ENCODE data around the gene METAP1D. TPM values are rescaled to one million over a fixed set of nuclear protein-coding genes. Genes with fewer than 3 reads are reported as not detected.

METAP1D gene
- total and polyA plus RNA-seq, 7 donors: 6.3 to 12.4 (median 10.0) TPM

DNA sequence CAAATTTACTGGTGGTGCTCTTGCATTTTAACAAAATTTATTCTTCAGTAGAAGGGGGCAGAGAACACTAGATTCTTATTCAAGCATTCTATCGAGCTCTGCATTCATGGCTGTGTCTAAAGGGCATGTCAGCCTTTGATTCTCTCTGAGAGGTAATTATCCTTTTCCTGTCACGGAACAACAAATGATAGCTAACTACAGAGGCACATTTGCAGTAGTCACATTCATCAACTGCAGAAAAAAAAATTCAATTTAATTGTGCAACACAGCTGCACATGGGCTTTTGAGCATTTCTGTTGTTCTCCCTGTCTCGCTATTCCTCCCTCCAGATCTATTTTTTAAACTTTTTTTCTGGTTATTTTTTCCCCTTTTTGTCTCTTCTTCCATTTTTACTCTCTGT, 72.5 kb downstream of the METAP1D start:
- Histone ChIP-seq H3K4me3 (no peak overlapping the region), H3K9me3 (no peaks in the 10 kb centered on the region), H3K27ac (no peak overlapping the region), H3K4me1 (no peaks in the 10 kb centered on the region), H3K27me3 (ENCODE audit: insufficient read depth in 3 of 3, low read length in 2 of 3) (no peaks in the 10 kb centered on the region), H3K36me3 (ENCODE audit: insufficient read depth in 1 of 2, low read depth in 1 of 2) (no peaks in the 10 kb centered on the region)
- intact Hi-C loops (cut with DNase I): no loop called here
- ATAC-seq (no peak), DNase-seq (no peak)
- TF ChIP-seq, protein P1, sequence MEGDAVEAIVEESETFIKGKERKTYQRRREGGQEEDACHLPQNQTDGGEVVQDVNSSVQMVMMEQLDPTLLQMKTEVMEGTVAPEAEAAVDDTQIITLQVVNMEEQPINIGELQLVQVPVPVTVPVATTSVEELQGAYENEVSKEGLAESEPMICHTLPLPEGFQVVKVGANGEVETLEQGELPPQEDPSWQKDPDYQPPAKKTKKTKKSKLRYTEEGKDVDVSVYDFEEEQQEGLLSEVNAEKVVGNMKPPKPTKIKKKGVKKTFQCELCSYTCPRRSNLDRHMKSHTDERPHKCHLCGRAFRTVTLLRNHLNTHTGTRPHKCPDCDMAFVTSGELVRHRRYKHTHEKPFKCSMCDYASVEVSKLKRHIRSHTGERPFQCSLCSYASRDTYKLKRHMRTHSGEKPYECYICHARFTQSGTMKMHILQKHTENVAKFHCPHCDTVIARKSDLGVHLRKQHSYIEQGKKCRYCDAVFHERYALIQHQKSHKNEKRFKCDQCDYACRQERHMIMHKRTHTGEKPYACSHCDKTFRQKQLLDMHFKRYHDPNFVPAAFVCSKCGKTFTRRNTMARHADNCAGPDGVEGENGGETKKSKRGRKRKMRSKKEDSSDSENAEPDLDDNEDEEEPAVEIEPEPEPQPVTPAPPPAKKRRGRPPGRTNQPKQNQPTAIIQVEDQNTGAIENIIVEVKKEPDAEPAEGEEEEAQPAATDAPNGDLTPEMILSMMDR (IDR thresholded peaks at IDR 0.05): no peak
- 90 to 94% (median 91%) methylated on average over 3 of the region's 3 CpGs for WGBS, 3 donors

DNA sequence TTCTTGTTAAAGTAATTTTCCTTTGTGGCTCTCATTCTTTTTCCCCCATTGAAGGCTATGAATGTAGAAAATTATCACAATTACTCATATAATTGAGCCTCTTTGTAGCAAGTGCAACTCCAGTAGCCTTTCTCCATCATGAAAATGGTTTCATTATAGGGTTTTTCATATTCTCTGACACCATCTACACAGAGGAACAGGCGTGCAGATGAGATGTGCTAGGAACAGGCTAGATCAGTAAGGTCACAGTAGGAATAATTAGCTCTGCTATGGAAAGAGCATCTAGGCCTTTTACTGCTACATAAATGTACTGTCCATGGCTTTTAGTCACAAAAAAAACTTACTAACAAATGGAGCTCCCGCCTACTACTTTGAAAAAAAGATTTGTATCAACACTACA, 73.0 kb downstream of the METAP1D start:
- intact Hi-C loops (cut with DNase I): no loop called here
- TF ChIP-seq, protein P1 (IDR thresholded peaks at IDR 0.05): no peak
- 97 to 99% (median 98%) methylated on average over 2 of the region's 2 CpGs for WGBS, 3 donors

DNA sequence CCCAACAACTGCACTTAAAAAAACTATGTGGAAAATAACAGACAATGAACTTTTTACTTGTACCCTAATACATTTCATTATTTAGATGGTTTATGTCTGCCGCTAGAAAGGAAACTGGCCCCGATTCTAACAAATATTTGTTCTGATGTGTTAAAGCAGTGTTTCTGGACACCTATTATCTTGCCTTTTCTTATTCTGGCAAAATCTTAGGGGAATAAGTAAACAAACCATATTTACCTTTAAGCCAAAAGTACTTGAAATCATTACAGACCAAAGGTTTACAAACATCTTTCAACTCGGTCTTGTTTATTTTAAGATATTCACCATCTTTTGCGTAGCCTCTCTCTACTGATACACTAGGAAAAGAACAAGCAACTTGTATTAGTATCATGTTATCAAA, 73.8 kb downstream of the METAP1D start:
- ATAC-seq (no peak), DNase-seq (no peak)
- TF ChIP-seq, protein P1 (IDR thresholded peaks at IDR 0.05): no peak
- Histone ChIP-seq H3K36me3 (ENCODE audit: insufficient read depth in 1 of 2, low read depth in 1 of 2) (no peaks in the 10 kb centered on the region), H3K27ac (no peak overlapping the region), H3K4me3 (no peak overlapping the region), H3K9me3 (no peaks in the 10 kb centered on the region), H3K4me1 (no peaks in the 10 kb centered on the region), H3K27me3 (ENCODE audit: insufficient read depth in 3 of 3, low read length in 2 of 3) (no peaks in the 10 kb centered on the region)
- 97 to 99% (median 97%) methylated on average over 4 of the region's 4 CpGs for WGBS, 3 donors
- intact Hi-C loops (cut with DNase I): no loop called here

More for the DNA sequence above, 73.0 kb downstream of the METAP1D start:
- Histone ChIP-seq H3K4me3 (no peak overlapping the region), H3K9me3 (no peaks in the 10 kb centered on the region), H3K4me1 (no peaks in the 10 kb centered on the region), H3K27me3 (ENCODE audit: insufficient read depth in 3 of 3, low read length in 2 of 3) (no peaks in the 10 kb centered on the region), H3K36me3 (ENCODE audit: insufficient read depth in 1 of 2, low read depth in 1 of 2) (no peaks in the 10 kb centered on the region), H3K27ac (no peak overlapping the region)
- DNase-seq (no peak), ATAC-seq (no peak)

DNA sequence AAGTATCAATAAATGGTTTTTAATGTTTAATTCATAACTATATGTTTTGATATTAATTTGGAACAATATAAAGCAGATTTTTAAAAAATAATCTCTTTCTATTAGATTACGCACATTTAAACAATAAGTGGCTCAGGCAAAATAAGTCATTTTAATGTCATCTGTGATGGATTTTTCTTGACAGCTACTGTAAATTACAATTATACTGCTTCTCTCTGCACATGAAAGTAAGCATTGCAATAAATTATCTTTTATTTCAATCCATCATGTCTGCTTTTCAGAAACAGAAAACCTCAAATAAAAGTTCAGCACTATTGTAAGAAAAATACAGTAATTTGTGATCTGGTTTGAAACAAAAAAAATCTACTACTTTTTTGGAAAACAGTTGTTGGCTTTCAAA, 74.5 kb downstream of the METAP1D start:
- H3K36me3 ChIP-seq (ENCODE audit: insufficient read depth in 1 of 2, low read depth in 1 of 2): no peaks in the 10 kb centered on the region
- no peak overlapping the region for H3K4me3 ChIP-seq
- no peaks in the 10 kb centered on the region for H3K9me3 ChIP-seq
- H3K27ac ChIP-seq: no peak overlapping the region
- no peak for ATAC-seq
- intact Hi-C loops (cut with DNase I): no loop called here
- no peak for DNase-seq
- WGBS, 3 donors: 99 to 100% (median 100%) methylated on average over 1 of the region's 1 CpG
- no peaks in the 10 kb centered on the region for H3K4me1 ChIP-seq
- TF ChIP-seq, protein P1 (IDR thresholded peaks at IDR 0.05): no peak
- no peaks in the 10 kb centered on the region for H3K27me3 ChIP-seq (ENCODE audit: insufficient read depth in 3 of 3, low read length in 2 of 3)

DNA sequence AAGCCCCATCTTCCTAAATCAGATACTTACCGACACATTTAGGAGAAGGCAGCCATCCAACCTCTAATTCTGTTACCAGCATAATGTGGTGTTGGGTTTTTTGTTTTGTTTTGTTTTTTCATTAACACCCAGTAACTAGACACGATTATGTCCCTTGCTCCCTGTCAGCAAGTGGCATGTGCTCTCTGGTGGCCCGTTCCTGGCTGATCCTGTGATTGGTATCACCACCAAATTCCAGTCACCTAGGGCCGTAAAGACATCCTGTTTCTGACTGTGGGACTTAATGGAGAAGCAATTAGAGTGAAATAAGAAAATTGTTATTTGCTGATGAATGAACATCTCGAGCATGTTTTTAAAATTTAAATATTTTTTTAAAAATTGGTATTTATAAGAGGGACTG, 79.7 kb downstream of the METAP1D start:
- H3K4me3 ChIP-seq: no peak overlapping the region
- ATAC-seq: no peak
- TF ChIP-seq, protein P1 (IDR thresholded peaks at IDR 0.05): no peak
- 92 to 94% (median 92%) methylated on average over 5 of the region's 5 CpGs for WGBS, 3 donors
- no peak overlapping the region for H3K27ac ChIP-seq
- H3K36me3 ChIP-seq (ENCODE audit: insufficient read depth in 1 of 2, low read depth in 1 of 2): no peaks in the 10 kb centered on the region
- peaks cover 0 to 48% (median 35%) of the 10 kb centered on the region in 3 donors for H3K27me3 ChIP-seq (ENCODE audit: insufficient read depth in 3 of 3, low read length in 2 of 3)
- H3K4me1 ChIP-seq: peaks cover 17% of the 10 kb centered on the region
- no peak for DNase-seq
- H3K9me3 ChIP-seq: no peaks in the 10 kb centered on the region
- intact Hi-C loops (cut with DNase I): no loop called here
